Stimulated activated CD8-positive, alpha-beta memory T cell treated with anti-CD3 and anti-CD28 coated beads, Interleukin-2, amount 100 ng/mL, for 1 hour (primary cell): ENCODE measurements around the gene KHDC4.
"Not testable (repeated sequence)": the region's sequence is repeated elsewhere in the genome, so short reads cannot be mapped to it uniquely, and the experiment has no call there.

Experiments
- DNase-seq, 2 donors: peaks; one replicate each; pipeline ENCODE4 v3.0.0-alpha.2; 2020; ENCODE audit warnings: low read depth in 2 of 2

Gene KHDC4

GRCh38 chr1:155940993-155941844, 7.0 kb upstream of the KHDC4 start, which contains the start of gene RXFP4:
RXFP4 (plus strand) TSS chr1:155941638; CDS start chr1:155941710, 72 bp downstream.
- no peak for DNase-seq

DNA sequence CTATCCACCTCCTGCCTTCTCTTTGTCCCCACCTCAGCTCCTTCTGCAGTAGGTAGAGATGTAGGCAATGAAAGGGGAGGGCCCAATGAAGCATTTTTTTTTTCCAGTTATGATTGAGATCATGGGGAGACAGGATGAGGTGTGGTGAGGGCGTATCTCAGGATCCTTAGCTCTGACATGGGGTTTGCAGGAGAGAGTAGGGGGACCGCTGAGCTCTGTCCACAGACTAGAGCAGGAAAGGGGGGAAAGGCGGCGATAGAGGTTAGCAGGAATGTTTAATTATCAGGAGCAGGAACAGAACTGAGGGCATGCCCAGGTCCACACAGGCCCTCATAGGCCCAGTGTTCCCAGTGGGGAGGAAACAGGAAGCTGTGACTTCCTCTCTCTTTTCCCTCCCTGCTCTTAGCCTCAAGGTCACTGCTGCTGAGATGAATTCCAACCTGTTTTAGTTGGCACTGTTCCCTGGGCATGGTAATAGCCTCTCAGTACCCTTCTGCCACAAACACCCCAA, 6.3 kb upstream of the KHDC4 start:
- no peak for DNase-seq

- DNase-seq, result no peak
Observed at GRCh38 chr1:155938220-155938627, 4.0 kb upstream of the KHDC4 start.

DNA sequence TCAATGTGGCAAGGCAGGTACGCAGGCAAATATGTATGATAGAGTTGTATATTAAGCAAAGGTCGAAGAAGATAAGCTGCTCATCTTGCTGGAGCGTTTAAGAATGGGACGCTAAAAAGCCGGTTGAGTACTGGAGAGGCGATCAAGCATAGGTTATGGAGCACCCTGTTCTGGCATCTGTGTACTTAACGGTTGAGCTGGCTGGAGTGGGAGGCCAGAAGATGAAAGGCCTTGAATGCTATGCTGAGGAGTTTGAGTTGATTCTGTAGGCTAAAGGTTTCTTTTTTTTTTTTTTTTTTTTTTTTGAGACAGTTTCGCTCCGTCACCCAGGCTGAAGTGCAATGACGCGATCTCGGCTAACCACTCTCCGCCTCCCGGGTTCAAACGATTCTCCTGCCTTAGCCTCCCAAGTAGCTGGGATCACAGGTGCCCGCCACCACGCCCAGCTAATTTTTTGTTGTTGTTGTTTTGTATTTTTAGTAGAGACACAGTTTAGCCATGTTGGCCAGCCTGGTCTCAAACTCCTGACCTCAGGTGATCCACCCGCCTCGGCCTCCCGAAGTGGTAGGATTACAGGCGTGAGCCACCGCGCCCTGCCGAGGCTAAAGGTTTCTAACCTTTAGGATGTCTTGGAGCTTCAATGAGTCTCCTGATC, 850 bp upstream of the KHDC4 start:
- DNase-seq, result no peak

DNA sequence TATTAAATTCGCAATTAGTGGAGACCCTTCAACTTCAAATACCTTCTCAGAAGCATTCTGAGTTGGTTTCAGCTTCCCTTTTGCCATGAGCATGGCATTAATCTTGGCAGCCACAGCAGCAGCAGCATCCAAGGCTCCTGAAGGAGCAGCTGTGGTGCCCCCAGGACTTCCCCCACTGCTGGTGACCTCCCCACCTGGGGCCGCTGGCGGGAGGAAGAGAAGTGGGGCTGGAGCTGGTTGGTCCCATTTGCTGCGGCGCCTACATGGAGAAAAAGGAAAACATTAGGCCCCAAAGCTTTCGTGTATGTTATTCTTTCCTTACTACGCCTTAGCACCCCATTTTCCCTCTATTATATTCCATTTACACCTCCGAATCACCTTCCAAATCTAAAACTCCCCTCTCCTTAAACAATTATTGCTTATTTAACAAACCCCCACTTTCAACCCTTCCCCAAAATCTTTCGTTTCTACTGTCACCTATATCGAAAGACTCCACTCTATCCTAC, 569 bp downstream of the KHDC4 start:
- no peak for DNase-seq

DNA sequence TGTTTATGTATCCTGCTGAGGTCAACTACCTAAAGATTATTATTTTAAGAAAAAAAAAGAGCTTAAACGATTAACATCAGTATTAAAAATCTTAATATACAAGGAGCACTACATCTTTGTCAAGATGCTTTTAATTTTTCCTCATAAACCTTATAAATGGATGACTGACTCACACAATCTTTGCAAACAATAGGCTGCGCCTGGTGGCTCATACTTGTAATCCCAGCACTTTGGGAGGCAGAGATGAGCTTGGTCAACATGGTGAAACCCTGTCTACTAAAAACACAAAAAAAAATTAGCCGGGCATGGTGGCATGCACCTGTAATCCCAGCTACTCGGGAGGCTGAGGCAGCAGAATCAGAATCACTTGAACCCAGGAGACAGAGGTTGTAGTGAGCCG, 1.7 kb downstream of the KHDC4 start:
- no peak for DNase-seq

DNA sequence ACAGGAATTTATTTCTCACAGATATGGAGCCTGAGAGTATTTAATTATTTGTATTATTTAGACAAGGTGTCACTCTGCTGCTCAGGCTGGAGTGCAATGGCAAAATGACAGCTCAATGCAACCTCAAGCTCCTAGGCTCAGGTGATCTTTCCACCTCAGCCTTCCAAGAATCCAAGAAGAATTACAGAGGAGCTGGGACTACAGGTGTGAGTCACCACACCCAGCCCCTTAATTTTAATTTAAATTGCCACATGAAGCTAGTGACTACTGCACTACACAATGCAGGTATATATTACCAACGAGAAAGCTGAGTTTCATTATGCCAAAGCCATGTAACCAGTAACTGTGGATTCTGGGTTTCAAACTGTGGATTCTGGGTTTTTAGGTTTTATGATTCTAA, 2.1 kb downstream of the KHDC4 start:
- no peak for DNase-seq

DNA sequence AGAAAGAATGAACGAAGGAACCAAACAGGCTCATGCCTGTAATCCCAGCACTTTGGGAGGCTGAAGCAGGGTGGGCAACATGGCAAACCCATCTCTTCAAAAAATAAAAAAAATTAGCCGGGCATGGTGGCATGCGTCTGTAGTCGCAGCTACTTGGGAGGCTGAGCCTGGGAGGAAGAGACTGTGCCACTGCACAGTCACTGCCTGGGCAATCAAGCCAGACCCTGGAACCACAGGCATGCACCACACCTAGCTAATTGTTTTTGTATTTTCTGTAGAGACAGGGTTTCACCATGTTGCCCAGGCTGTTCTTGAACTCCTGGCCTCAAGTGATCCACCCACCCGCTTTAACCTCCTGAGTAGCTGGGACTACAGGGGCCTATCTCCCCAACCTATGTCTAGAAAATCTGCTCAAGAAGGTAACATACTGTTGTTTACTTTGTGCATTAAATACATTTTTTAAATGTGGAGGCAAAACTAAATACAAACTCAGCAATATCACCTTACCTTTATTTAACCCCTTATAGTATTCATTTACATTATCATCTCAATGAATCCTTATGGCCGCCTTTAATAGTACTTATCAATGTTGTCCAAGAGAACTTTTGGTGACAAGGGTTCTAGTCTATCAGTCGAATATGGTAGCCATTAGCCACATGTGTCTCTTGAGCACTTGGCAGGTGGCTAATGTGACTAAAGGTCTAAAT, 2.7 kb downstream of the KHDC4 start:
- no peak for DNase-seq

GRCh38 chr1:155930725-155931124, 3.5 kb downstream of the KHDC4 start:
- DNase-seq, result not testable (repeated sequence)

DNA sequence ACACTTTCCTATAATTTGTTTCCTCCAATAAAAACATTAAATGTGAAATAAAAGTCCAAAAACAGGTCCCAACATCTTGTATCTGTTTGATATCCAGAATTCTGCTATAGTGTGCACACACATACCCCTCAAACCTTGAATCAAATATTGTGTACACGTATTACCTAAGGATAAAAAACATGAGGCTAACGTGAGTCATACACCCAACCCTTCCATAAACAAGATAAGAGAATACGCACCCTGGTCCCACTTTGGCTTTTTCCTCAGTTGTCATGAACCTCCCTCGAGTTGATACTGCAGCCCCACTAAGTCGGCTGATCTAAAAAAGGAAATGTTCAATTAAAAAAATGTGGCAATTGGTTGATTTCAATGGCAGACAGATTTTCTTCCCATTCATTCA, 5.2 kb downstream of the KHDC4 start:
- DNase-seq, result no peak

GRCh38 chr1:155925506-155925905, 8.7 kb downstream of the KHDC4 start:
- no peak for DNase-seq

DNA sequence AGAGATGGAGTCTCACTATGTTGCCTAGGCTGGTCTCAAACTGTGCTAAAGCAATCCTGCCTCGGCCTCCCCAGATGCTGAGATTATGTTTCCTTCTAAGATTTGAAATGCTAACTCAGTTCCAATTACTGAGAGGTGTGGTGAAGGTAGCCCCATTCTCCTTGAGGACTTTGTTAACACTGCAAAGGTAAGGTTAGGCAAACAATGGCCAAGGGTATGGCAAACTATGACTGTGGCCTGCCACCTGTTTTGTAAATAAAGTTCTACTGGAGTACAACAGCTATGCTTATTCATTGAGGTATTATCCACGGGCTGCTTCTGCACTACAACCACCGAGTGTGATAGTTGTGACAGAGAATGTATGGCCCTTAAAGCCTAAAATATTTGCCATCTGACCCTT, 13.5 kb downstream of the KHDC4 start:
- no peak for DNase-seq

DNA sequence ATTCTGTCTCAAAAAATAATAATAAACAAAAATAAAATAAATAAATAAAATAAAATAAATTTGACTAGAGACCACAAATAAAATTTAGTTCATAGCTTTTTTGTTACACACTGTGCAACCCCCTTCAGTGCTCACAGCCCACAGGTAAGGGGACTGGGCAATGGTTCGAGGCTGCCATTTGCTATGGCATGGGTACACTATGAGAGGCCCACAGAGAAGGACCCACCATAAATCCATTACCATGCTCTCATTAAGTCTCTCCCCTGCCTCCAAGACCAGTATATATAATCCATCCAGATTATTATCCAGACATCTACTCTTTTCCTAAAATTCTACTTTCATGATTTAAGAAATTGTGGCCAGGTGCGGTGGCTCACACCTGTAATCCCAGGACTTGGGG, 14.4 kb downstream of the KHDC4 start:
- DNase-seq, result no peak

DNA sequence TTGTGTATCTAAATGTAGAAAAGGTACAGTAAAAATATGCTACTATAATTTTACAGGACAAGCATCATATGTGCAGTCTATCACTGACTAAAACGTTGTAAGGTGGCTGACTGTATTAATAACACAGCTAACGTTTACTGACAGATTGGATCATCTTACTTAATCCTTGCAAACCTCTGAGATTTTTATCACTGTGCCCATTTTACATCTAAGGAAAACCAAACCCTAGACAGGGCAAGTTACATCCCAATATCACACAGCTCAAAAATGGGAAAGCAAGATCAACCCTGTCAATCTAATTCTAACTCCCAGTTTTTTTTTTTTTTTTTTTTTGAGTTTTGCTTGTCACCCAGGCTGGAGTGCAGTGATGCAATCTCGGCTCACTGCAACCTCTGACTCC, 15.6 kb downstream of the KHDC4 start:
- DNase-seq, result no peak

DNA sequence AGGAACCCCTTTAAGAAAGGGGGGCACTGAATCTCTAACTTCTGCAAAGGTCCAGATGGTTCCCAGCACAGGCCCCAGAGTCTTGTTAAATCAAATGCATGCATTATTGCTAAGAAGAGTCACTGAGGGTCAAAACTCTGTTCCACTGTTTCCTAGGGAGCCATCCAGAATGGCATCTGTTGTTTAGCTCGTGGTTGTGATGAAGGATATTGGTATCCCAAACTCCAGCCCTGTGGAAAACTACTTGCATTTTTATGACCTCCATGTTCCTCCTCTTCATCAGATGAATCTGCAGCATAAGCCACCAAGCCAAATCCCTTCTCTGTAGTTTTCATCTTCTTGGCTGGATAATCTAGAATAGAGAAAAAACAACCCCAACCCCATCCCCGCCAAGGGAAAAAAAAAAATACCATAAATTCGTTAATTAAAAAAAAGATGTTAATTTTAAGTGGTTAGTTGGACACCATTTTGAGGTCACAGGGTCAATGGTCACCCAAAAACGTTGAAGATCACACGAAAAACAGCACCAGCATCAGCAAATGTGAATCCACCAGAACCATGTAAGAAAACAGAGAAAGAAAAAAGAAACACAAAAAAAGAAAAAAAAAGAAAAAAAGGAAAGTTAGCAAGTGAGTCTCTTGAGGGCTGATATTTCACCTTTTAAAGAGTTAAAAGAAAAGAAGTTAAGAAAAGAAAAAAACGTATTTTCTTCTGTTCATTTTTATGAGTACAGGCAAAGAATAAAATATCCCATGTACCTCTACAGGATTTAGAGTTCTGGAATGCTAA, 20.1 kb downstream of the KHDC4 start:
- DNase-seq, result no peak

DNA sequence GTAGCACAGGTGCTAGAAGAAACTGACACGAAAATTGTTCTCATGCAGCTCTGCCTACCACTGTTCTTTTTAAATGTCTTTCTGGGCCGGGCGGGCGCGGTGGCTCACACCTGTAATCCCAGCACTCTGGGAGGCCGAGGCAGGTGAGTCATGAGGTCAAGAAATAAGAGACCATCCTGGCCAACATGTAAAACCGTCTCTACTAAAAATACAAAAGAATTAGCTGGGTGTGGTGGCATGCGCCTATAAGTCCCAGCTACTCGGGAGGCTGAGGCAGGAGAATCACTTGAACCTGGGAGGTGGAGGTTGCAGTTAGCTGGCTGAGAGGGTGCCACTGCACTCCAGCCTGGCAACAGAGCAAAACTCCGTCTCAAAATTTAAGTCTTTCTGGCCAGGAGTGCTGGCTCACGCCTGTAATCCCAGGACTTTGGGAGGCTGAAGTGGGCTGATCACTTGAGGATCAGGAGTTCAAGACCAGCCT, 22.1 kb downstream of the KHDC4 start:
- no peak for DNase-seq

DNA sequence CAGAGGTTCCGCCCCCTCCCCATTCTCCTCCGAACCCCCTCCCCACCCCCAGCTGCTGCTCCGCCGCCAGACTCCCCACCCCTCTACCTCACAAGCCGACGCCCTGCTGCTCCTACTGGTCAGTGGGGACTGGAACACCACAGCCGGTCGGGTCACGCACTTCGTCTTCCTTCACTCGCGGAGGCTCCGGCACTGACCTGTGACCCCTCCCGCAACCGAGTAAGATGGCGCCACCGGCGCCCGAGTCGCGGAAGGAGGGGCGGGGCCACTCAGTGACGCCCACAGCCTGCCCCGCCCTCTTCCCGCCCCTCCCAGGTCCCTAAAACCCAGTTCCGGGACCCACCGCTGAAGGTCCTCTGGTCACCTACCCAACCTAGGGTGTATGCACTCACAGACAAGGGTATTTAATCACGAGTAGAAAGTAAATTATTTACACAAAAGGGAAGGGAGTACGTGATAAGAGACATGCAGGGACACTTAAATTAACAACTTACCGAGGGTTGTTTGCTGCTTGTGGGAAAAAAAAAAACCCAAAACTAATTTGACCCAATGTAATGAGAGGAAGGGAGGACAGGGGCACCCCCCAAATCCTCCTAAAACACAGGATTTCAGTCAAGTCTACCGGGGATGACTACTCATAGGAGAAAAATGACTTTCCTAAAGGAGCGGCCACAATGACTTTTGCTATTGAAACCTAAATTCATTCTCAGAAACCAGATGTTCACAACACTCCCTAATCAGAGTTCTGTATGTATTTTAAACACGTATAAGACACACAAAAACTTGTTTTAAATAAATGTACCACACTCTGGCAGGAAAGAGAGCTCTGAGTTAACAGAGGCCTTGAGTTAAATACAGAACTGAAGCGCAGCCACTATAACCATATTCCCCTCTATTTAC, 22.8 kb downstream of the KHDC4 start, which contains the start of gene RIT1:
Gene RIT1 (minus strand): TSS at position 194 of the 900 bp plus-strand sequence. CDS start 588 bp downstream, outside the sequence.
- DNase-seq, result peak; percentile 69 to 75

- no peak for DNase-seq
Observed at GRCh38 chr1:155910621-155911121, 23.5 kb downstream of the KHDC4 start.

DNA sequence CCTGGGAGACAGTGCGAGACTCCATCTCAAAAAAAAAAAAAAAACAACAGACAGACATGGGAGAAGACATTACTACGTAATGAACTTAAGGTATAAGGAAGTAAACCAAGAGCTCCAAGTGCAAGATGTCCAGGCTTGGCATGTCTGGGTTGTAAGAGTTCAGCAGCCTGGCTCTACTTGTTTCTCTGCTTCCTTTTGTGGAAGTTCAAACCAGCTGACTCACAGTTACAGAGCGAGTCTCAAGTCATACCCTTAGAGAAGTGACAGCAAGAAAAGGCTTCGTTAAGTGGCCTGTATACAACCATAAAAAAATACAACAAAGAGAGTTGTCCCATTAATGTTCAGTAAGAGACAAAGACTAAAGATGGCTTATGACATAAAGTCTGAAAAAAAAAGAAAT, 24.3 kb downstream of the KHDC4 start:
- DNase-seq, result no peak

GRCh38 chr1:155904261-155904660, 30.0 kb downstream of the KHDC4 start:
- no peak for DNase-seq
